ENCODE measurements around the gene RPIA.
"Not testable (repeated sequence)": the region's sequence is repeated elsewhere in the genome, so short reads cannot be mapped to it uniquely, and the experiment has no call there.

RPIA gene

GRCh38 chr2:88735853-88736252 lies 44.4 kb downstream of the RPIA start:
- no peak for DNase-seq (ENCODE audit: low spot score)

GRCh38 chr2:88736437-88736836 lies 45.0 kb downstream of the RPIA start:
- no peak for DNase-seq (ENCODE audit: low spot score)

GRCh38 chr2:88737385-88737784 lies 45.9 kb downstream of the RPIA start:
- DNase-seq (ENCODE audit: low spot score), result no peak

GRCh38 chr2:88738271-88738670 lies 46.8 kb downstream of the RPIA start:
- DNase-seq (ENCODE audit: low spot score), result no peak

GRCh38 chr2:88739985-88740600 lies 48.6 kb downstream of the RPIA start:
- DNase-seq (ENCODE audit: low spot score), result peak; percentile 90

- no peak for DNase-seq (ENCODE audit: low spot score)
These were observed 55.5 kb downstream of the RPIA start for GRCh38 chr2:88746929-88747490.

GRCh38 chr2:88747990-88748389 lies 56.5 kb downstream of the RPIA start:
- DNase-seq (ENCODE audit: low spot score), result no peak

- DNase-seq (ENCODE audit: low spot score), result peak; percentile 78
These were observed 60.3 kb downstream of the RPIA start for GRCh38 chr2:88751768-88752167.

GRCh38 chr2:88753833-88754584 lies 62.5 kb downstream of the RPIA start:
- DNase-seq (ENCODE audit: low spot score), result peak; percentile 98

GRCh38 chr2:88754585-88755320 lies 63.3 kb downstream of the RPIA start:
- DNase-seq (ENCODE audit: low spot score), result peak; percentile 78

- DNase-seq (ENCODE audit: low spot score), result peak; percentile 21
These were observed 64.4 kb downstream of the RPIA start for GRCh38 chr2:88755836-88756235.

- DNase-seq (ENCODE audit: low spot score), result no peak
These were observed 65.6 kb downstream of the RPIA start for GRCh38 chr2:88757025-88757424.

GRCh38 chr2:88758702-88759101 lies 67.2 kb downstream of the RPIA start:
- DNase-seq (ENCODE audit: low spot score), result not testable (repeated sequence)

GRCh38 chr2:88760819-88761598 lies 69.5 kb downstream of the RPIA start:
- DNase-seq (ENCODE audit: low spot score), result peak; percentile 33

- no peak for DNase-seq (ENCODE audit: low spot score)
These were observed 72.8 kb downstream of the RPIA start for GRCh38 chr2:88764141-88764849.

GRCh38 chr2:88764850-88765153 lies 73.3 kb downstream of the RPIA start:
- no peak for DNase-seq (ENCODE audit: low spot score)

- DNase-seq (ENCODE audit: low spot score), result peak; percentile 93
These were observed 73.8 kb downstream of the RPIA start for GRCh38 chr2:88765154-88765888.

GRCh38 chr2:88765889-88766481 lies 74.5 kb downstream of the RPIA start:
- not testable (repeated sequence) for DNase-seq (ENCODE audit: low spot score)

- no peak for DNase-seq (ENCODE audit: low spot score)
These were observed 78.5 kb downstream of the RPIA start for GRCh38 chr2:88770016-88770415.
